Activated naive CD4-positive, alpha-beta T cell treated with anti-CD3 and anti-CD28 coated beads, Interleukin-2, amount 10 ng/mL, durations not matched to agents 7 days and 5 days (primary cell): ENCODE measurements around the gene EDEM1.
A peak's percentile ranks its signal among the peaks of the same experiment; 100 is the strongest.

Experiments
- CTCF ChIA-PET: fragments of 350-600 bp; sonication (Branson Sonifier 250); formaldehyde crosslinking; loops from one replicate; lab custom pipeline; 2021; ENCODE audit warnings: antibody characterized with exemption; lab: Charles Lee
- DNase-seq: peaks from one replicate; pipeline ENCODE4 v3.0.0-alpha.2; 2020
- H3K27ac Mint-ChIP-seq: one replicate; pipeline ENCODE4 v1.8.0; 2021; ENCODE audit warnings: mild to moderate bottlenecking, moderate library complexity, mixed read lengths
- H3K27me3 Mint-ChIP-seq: one replicate; pipeline ENCODE4 v1.8.0; 2021; ENCODE audit warnings: mild to moderate bottlenecking, mixed read lengths
- H3K36me3 Mint-ChIP-seq: one replicate; pipeline ENCODE4 v1.8.0; 2021; ENCODE audit warnings: mixed read lengths
- H3K4me1 Mint-ChIP-seq: one replicate; pipeline ENCODE4 v1.8.0; 2021; ENCODE audit warnings: mixed read lengths
- H3K4me3 Mint-ChIP-seq: one replicate; pipeline ENCODE4 v1.8.0; 2021; ENCODE audit warnings: mild to moderate bottlenecking, moderate library complexity, mixed read lengths
- H3K9me3 Mint-ChIP-seq: one replicate; pipeline ENCODE4 v1.8.0; 2021; ENCODE audit warnings: mixed read lengths

EDEM1 gene

GRCh38 chr3:5220193-5220592 is 32.7 kb downstream of the EDEM1 start:
- CTCF ChIA-PET: no interaction called here
- no peaks in the 10 kb centered on the region for H3K4me1 Mint-ChIP-seq
- H3K9me3 Mint-ChIP-seq: no peaks in the 10 kb centered on the region
- no peaks in the 10 kb centered on the region for H3K27me3 Mint-ChIP-seq
- H3K4me3 Mint-ChIP-seq: no peak overlapping the region
- peaks cover 35% of the 10 kb centered on the region for H3K36me3 Mint-ChIP-seq
- no peak for DNase-seq
- no peak overlapping the region for H3K27ac Mint-ChIP-seq

GRCh38 chr3:5220667-5221431 is 33.3 kb downstream of the EDEM1 start:
- Mint-ChIP-seq H3K27ac (no peak overlapping the region), H3K36me3 (peaks cover 30% of the 10 kb centered on the region), H3K9me3 (no peaks in the 10 kb centered on the region), H3K27me3 (no peaks in the 10 kb centered on the region), H3K4me1 (no peaks in the 10 kb centered on the region), H3K4me3 (no peak overlapping the region)
- CTCF ChIA-PET: no interaction called here
- no peak for DNase-seq

- CTCF ChIA-PET: no interaction called here
- no peaks in the 10 kb centered on the region for H3K27me3 Mint-ChIP-seq
- no peaks in the 10 kb centered on the region for H3K4me1 Mint-ChIP-seq
- H3K36me3 Mint-ChIP-seq: peaks cover 24% of the 10 kb centered on the region
- H3K27ac Mint-ChIP-seq: peak overlapping the region; percentile 4
- H3K9me3 Mint-ChIP-seq: no peaks in the 10 kb centered on the region
- no peak for DNase-seq
- no peak overlapping the region for H3K4me3 Mint-ChIP-seq
These were observed 34.2 kb downstream of the EDEM1 start for GRCh38 chr3:5221701-5222100.

DNA sequence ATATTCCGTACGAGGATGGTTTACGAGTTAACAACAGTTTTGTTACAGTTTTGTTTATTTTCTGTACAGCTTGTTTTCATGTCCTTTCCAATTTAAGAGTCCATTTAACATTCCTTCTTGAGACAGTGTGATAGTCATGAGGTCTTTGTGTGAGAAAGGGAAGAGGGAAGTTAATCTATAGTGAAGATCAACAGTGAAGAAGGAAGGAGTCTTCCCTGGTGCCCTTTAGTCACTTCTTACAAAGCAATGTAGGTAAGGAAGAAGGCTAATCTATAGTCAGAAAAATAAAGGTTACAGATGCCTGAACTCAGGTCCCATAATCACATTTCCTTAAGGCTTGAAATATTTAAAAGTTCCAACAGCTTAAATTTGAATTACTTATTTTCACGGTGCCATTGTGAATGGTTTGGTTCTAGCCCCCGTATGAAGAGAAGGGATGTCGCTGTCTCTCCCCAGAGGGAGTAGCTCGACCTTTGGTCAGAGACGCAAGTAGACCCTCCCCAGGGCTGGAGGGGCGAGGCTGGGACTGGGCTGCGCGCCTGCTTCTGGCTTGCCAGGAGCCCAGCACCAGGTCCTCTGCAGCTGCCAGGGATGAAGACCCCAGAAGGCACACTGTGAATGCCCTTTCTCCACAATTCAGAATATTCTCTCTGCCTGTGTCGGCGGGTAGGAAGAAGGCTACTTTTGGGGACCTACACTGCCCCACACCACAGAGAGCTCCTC is 34.9 kb downstream of the EDEM1 start:
- Mint-ChIP-seq H3K27ac (no peak overlapping the region), H3K9me3 (no peaks in the 10 kb centered on the region), H3K4me1 (no peaks in the 10 kb centered on the region), H3K36me3 (peaks cover 17% of the 10 kb centered on the region), H3K4me3 (no peak overlapping the region), H3K27me3 (no peaks in the 10 kb centered on the region)
- DNase-seq: no peak
- CTCF ChIA-PET: interaction anchor here (1.8 kb wide), 1 partner anchor 10 kb away, joined by 4 read pairs; no protein-coding TSS in a partner anchor

DNA sequence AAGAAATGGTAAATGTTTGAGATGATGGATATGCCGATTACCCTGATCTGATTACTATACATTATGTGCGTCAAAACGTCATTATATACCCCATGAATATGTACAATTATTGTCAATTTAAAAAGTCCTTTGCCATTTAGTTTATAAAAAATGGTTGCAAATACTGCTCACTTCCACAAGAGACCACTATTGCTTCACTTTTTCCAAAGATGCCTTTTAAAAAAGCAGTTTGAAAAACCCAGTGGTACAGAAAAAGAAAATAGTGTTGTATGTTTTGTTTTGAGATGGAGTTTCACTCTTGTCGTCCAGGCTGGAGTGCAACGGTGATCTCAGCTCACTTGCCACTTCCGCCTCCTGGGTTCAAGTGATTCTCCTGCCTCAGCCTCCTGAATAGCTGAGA is 39.3 kb downstream of the EDEM1 start:
- H3K27ac Mint-ChIP-seq: no peak overlapping the region
- DNase-seq: no peak
- peaks cover 15% of the 10 kb centered on the region for H3K27me3 Mint-ChIP-seq
- H3K4me1 Mint-ChIP-seq: no peaks in the 10 kb centered on the region
- H3K9me3 Mint-ChIP-seq: no peaks in the 10 kb centered on the region
- CTCF ChIA-PET: interaction anchor here (0.6 to 1.1 kb wide), 4 partner anchors 34 to 877 kb away, joined by 3 to 4 read pairs (median 3); no protein-coding TSS in a partner anchor
- H3K4me3 Mint-ChIP-seq: no peak overlapping the region
- H3K36me3 Mint-ChIP-seq: no peaks in the 10 kb centered on the region

DNA sequence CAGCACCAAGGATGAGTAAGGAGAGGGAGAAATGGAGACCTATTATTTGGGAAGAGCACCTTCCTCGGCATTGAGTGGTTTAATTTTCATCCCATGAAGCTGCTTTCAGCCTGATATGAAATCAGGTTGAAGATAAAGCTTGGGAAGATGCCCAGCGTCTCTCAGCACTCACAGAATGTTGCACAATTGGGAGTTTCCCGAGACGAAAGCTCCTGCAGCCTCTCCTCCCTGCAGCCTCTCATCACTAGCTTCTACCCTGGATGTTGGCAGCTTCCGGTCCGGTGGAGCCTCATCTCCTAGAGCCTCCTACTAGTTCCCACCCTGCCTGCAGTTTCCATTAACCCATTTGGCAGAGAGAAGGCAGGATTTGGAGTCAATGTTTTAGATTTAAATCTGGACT is 40.3 kb downstream of the EDEM1 start:
- Mint-ChIP-seq H3K36me3 (no peaks in the 10 kb centered on the region), H3K27me3 (peaks cover 15% of the 10 kb centered on the region), H3K4me3 (no peak overlapping the region), H3K27ac (no peak overlapping the region), H3K4me1 (no peaks in the 10 kb centered on the region), H3K9me3 (no peaks in the 10 kb centered on the region)
- CTCF ChIA-PET: interaction anchor here (0.8 to 1.1 kb wide), 3 partner anchors 70 to 198 kb away, joined by 3 to 4 read pairs (median 3); no protein-coding TSS in a partner anchor
- no peak for DNase-seq

DNA sequence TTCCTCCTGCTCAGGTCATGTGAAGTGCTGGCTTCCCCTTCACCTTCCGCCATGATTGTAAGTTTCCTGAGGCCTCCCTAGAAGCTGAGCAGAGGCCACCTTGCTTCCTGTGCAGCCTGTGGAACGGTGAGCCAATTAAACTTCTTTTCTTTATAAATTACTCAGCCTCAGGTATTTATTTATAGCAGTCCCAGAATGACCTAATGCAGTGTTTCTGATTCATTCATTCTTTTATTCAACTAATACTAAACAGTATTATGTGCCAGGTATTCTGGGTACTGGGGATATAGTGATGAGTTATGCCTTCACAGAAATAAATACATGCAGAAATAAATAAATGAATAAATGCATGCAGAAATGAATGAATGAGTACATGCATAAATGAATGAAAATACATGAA is 41.9 kb downstream of the EDEM1 start:
- H3K27ac Mint-ChIP-seq: no peak overlapping the region
- H3K4me1 Mint-ChIP-seq: no peaks in the 10 kb centered on the region
- no peak for DNase-seq

DNA sequence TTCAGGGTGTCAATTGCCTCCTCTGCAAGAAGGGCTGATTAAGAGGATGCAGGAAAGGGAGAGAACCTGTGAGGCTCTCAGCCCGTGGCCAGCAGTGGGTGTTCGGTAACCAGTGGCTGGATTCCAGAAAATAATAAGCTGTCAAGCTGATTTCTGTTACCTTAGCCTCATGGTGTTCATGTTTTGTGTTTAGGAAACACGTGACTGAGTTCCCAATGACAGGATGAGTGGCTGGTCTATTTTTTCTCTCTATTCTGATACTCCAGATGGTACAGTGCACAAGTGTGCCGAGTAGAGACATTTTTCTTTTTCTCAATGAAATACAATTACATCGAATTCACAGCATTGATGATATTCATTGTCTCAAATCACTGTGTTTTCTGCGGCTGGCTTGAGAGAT is 43.6 kb downstream of the EDEM1 start:
- H3K27ac Mint-ChIP-seq: no peak overlapping the region
- H3K4me3 Mint-ChIP-seq: no peak overlapping the region
- DNase-seq: no peak
- CTCF ChIA-PET: no interaction called here
- H3K9me3 Mint-ChIP-seq: no peaks in the 10 kb centered on the region
- no peaks in the 10 kb centered on the region for H3K36me3 Mint-ChIP-seq
- H3K4me1 Mint-ChIP-seq: no peaks in the 10 kb centered on the region
- H3K27me3 Mint-ChIP-seq: peaks cover 15% of the 10 kb centered on the region

More for the DNA sequence above, 41.9 kb downstream of the EDEM1 start:
- H3K27me3 Mint-ChIP-seq: peaks cover 15% of the 10 kb centered on the region
- H3K9me3 Mint-ChIP-seq: no peaks in the 10 kb centered on the region
- no peak overlapping the region for H3K4me3 Mint-ChIP-seq
- H3K36me3 Mint-ChIP-seq: no peaks in the 10 kb centered on the region
- CTCF ChIA-PET: no interaction called here

DNA sequence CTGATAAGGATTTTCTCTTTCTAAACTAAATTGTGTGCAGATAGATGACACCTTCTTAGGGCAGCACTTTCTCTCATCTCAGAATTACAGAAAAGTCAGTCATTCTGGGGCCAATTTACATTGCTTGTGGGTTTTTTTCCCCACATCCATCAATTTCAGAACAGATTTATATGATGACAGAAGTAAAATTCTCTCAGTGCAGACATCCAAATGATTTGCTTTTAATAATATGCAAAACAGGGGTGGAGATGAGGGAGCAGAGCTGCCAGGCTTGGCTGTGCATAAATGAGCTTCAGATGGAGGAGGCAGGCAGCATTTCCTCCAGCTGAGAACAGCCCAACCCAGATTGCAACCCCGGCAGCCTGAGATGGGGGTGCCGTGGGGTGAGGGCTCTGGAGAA is 44.0 kb downstream of the EDEM1 start:
- no peaks in the 10 kb centered on the region for H3K9me3 Mint-ChIP-seq
- no peaks in the 10 kb centered on the region for H3K4me1 Mint-ChIP-seq
- no peak overlapping the region for H3K4me3 Mint-ChIP-seq
- DNase-seq: no peak
- H3K36me3 Mint-ChIP-seq: no peaks in the 10 kb centered on the region
- H3K27ac Mint-ChIP-seq: no peak overlapping the region
- CTCF ChIA-PET: no interaction called here
- H3K27me3 Mint-ChIP-seq: peaks cover 15% of the 10 kb centered on the region

- Mint-ChIP-seq H3K36me3 (no peaks in the 10 kb centered on the region), H3K27ac (no peak overlapping the region), H3K9me3 (no peaks in the 10 kb centered on the region), H3K4me3 (no peak overlapping the region), H3K4me1 (no peaks in the 10 kb centered on the region), H3K27me3 (peaks cover 15% of the 10 kb centered on the region)
- CTCF ChIA-PET: interaction anchor here (0.8 to 1.2 kb wide), 2 partner anchors 9 to 96 kb away, joined by 3 to 4 read pairs; no protein-coding TSS in a partner anchor
- no peak for DNase-seq
These were observed 45.1 kb downstream of the EDEM1 start for GRCh38 chr3:5232570-5232969.

DNA sequence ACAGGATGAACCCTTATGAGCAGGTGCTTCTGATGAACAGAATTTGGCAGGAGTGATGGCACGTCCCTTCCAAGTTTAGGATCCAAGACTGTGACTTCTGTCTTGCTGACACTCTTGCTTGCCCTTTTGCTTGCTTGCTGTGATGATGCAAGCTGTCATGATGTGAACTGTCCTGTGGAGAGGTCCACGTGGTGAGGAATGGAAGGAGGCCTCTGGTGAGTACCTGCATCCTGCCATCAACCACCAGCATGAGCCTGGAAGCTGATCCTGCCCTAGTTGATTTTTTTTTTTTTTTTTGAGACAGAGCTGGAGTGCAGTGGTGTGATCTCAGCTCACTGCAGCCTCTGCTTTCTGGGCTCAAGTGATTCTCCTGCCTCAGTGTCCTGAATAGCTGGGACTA is 45.5 kb downstream of the EDEM1 start:
- no peaks in the 10 kb centered on the region for H3K4me1 Mint-ChIP-seq
- CTCF ChIA-PET: interaction anchor here (1.2 kb wide), 1 partner anchor 96 kb away, joined by 3 read pairs; no protein-coding TSS in a partner anchor

GRCh38 chr3:5235655-5236054 is 48.1 kb downstream of the EDEM1 start:
- Mint-ChIP-seq H3K9me3 (no peaks in the 10 kb centered on the region), H3K4me1 (no peaks in the 10 kb centered on the region), H3K27ac (no peak overlapping the region), H3K4me3 (no peak overlapping the region), H3K27me3 (no peaks in the 10 kb centered on the region), H3K36me3 (no peaks in the 10 kb centered on the region)
- CTCF ChIA-PET: no interaction called here
- DNase-seq: no peak

More for the DNA sequence above, 45.5 kb downstream of the EDEM1 start:
- Mint-ChIP-seq H3K27me3 (peaks cover 15% of the 10 kb centered on the region), H3K9me3 (no peaks in the 10 kb centered on the region), H3K36me3 (no peaks in the 10 kb centered on the region), H3K27ac (no peak overlapping the region), H3K4me3 (no peak overlapping the region)
- DNase-seq: no peak

- Mint-ChIP-seq H3K27me3 (no peaks in the 10 kb centered on the region), H3K4me1 (no peaks in the 10 kb centered on the region), H3K27ac (no peak overlapping the region), H3K4me3 (no peak overlapping the region), H3K36me3 (no peaks in the 10 kb centered on the region), H3K9me3 (peaks cover 3% of the 10 kb centered on the region)
- CTCF ChIA-PET: no interaction called here
- DNase-seq: no peak
These were observed 51.0 kb downstream of the EDEM1 start for GRCh38 chr3:5238545-5238944.

DNA sequence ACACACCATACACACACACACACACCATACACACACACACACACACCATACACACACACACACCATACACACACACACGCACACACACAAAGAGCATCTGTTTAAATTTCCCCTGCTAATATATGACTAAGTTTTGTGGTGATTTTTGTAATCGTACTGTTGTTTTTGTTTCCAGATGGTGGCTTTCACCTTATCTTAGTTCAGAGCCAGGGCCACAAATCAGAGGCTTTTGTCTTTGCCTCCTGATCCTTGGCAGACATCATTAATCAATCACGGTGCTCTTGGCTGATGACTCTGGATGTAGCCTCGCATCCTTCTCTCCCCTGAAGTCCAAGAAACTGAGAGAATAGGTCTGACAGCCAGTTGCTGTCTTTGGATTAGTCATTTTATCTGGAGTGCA is 52.1 kb downstream of the EDEM1 start:
- no peak for DNase-seq
- H3K27ac Mint-ChIP-seq: no peak overlapping the region
- CTCF ChIA-PET: no interaction called here
- H3K4me3 Mint-ChIP-seq: no peak overlapping the region
- no peaks in the 10 kb centered on the region for H3K27me3 Mint-ChIP-seq
- H3K9me3 Mint-ChIP-seq: peaks cover 11% of the 10 kb centered on the region
- no peaks in the 10 kb centered on the region for H3K36me3 Mint-ChIP-seq
- H3K4me1 Mint-ChIP-seq: no peaks in the 10 kb centered on the region
